HG02840 (cell line): ENCODE measurements around the gene PIP4K2C.
"Not testable (repeated sequence)": the region's sequence is repeated elsewhere in the genome, so short reads cannot be mapped to it uniquely, and the experiment has no call there.

Source experiments
- ATAC-seq: cut with Tn5 transposase; IDR thresholded peaks from one replicate; pipeline ENCODE4 v1.9.1; 2021; ENCODE audit warnings: mild to moderate bottlenecking, moderate library complexity, moderate number of reproducible peaks; ENCODE audit not compliant: unreplicated experiment, low FRiP score

Gene PIP4K2C

DNA sequence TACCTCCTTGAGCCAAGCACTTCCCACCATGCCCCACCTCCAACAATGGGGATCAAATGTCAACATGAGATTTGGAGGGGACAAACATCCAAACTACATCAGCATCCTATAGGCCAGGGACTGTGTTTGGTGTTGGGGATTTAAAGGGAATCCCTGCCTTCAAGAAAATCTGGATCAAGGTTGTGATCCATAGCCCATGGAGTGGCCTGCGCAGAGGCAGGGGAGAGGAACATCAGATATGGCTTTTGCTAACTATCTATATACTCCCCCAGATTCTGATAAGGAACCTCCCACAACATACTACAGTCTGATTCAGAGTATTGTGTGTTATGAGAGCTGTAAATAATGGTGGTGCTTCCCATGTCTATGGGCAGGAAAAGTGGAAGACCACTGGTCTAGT, 36.1 kb upstream of the PIP4K2C start:
- ATAC-seq = no peak

GRCh38 chr12:57558864-57559263, 32.1 kb upstream of the PIP4K2C start:
- ATAC-seq = no peak

GRCh38 chr12:57560516-57560915, 30.5 kb upstream of the PIP4K2C start:
- no peak for ATAC-seq

DNA sequence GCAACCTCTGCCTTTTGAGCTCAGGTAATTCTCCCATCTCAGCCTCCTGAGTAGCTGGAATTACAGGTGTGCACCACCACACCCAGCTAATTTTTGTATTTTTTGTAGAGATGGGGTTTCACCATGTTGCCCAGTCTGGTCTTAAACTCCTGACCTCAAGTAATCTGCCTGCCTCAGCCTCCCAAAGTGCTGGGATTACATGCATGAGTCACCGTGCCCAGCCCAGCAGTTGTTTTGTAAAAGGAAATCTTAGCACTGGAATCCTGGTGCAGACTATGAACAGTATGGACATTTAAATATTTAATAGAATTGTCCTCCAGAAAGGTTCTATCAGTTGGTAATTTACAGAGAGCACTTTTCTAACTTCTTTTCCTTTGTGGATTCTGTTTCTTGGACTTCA, 29.9 kb upstream of the PIP4K2C start:
- not testable (repeated sequence) for ATAC-seq

GRCh38 chr12:57563358-57563757, 27.6 kb upstream of the PIP4K2C start:
- no peak for ATAC-seq

- no peak for ATAC-seq
Observed at GRCh38 chr12:57564178-57564740, 26.7 kb upstream of the PIP4K2C start.

- no peak for ATAC-seq
Observed at GRCh38 chr12:57568838-57569237, 22.2 kb upstream of the PIP4K2C start.

DNA sequence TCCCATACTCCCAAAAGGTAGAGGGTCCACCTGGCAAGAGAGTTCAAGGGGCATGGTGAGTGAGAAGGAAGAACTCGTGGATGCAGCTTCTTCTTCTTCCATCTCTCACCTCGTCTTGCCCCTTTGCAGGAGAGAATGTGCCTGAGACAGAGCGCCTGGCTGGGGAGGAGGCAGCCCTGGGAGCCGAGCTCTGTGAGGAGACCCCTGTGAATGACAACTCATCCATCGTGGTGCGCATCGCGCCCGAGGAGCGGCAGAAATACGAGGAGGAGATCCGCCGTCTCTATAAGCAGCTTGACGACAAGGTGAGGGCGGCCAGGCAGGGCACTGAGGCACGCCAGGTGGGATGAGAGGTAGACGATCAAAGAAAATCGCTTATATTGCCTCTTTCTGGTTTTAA, 21.1 kb upstream of the PIP4K2C start:
- no peak for ATAC-seq

GRCh38 chr12:57570438-57570837, 20.6 kb upstream of the PIP4K2C start:
- ATAC-seq = not testable (repeated sequence)

DNA sequence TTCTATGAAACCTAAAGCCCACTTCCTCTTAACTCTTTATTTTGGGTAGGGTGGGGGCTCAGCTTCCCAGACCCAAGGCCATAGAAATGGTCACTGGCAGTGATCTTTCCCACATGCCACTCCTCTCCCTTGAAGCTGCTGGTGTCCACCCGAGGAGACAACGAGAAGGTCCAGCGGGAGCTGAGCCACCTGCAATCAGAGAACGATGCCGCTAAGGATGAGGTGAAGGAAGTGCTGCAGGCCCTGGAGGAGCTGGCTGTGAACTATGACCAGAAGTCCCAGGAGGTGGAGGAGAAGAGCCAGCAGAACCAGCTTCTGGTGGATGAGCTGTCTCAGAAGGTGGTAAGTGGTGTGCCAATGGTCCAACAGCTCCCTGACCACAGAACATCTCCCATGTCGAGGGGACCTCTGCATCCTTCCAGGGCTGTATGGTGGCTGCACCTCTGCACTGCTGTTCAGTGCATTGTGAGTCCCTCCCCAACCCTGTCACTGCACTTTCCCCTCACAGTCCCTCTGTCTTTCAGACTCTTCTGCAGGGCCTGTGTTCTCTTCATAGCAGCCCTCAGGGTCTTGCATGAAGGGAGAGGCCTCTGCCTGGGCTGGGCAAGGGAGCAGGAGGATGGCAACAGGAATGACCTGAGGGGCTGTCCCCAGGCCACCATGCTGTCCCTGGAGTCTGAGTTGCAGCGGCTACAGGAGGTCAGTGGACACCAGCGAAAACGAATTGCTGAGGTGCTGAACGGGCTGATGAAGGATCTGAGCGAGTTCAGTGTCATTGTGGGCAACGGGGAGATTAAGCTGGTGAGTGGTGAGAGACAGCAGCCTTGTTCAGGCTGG, 18.8 kb upstream of the PIP4K2C start:
- ATAC-seq = no peak

DNA sequence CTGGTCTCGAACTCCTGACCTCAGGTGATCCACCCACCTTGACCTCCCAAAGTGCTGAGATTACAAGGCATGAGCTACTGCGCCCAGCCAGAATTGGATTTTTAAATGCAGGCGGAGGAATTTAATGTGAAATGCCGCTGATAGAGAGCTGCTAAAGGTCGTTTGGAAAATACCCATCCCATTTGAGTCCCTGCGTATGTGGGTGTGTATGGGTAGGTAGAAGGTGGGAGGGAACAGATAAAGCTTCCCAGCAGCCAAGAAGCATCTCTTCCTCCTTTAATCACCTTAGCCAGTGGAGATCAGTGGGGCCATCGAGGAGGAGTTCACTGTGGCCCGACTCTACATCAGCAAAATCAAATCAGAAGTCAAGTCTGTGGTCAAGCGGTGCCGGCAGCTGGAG, 16.2 kb upstream of the PIP4K2C start:
- no peak for ATAC-seq

DNA sequence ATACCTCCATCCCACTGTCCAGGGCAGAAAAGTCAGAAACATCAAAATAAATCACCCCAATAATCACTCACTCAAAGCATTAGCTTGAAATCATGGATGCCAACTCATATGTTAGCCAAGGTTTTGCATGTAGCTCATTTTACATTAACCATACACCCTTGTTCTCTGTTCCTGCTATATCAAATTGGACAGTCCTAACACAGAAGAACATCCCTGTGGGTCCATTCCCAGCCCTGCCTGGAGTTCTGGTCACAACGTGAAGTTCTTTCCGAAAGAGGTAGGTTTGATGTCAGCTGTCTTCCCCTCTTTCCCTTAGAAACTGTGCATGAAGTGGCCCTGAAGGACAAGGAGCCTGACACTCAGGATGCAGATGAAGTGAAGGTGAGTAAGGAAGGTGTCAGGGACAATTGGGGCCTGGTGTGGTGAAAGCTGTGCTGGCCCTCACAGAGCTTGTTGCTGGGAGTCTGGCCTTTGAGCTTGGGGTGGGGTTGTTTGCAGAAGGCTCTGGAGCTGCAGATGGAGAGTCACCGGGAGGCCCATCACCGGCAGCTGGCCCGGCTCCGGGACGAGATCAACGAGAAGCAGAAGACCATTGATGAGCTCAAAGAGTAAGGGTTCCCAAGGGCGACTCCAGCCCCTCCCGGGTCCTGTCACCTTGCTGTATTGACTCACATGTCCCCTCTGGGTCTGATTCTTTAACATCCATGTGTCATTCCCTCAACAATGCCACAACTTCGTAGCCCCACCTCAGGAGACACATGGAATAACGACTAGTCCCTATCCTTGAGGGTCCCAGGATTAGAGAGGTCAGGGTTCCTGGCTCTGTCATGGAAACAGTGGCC, 15.0 kb upstream of the PIP4K2C start:
- no peak for ATAC-seq

DNA sequence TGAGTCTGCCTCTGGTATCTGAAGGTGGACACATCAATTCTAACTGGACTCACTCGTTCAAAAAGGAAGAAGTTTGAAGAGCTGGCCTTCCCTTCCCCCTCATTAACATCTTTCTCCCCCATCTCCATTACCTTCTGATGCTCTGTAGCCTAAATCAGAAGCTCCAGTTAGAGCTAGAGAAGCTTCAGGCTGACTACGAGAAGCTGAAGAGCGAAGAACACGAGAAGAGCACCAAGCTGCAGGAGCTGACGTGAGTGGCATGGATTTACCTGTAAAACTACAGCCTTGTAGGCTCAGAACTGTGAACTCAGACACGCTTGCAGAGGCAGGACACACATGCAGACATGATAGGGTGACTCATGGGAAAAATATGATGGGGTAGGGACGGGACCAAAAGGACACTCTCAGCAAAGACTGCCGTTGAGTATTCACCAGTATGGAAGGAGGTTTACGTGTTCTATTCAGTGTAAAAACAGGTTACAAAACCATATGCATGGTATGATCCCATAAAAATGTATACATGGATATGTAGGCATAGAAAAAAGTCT, 14.3 kb upstream of the PIP4K2C start:
- ATAC-seq = no peak

- ATAC-seq = no peak
Observed at GRCh38 chr12:57577981-57578758, 12.8 kb upstream of the PIP4K2C start.

DNA sequence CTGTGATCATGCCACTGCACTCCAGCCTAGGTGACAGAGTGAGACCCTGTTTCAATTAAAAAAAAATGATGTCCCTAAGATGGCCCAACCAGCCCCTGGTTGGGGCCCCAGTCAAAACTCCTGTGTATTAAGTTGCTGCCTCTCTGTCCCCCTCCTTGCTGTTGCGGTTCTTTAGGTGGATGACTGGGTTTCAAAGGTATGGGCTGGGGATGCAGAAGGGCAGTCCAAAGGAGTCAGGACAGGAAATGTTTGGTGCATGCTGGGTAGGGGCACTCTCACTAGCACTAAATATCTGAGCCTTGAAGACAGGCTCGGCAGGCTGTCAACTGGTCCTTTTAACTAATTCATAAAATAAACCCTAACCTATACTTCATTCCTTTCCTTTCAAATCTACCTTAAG, 12.0 kb upstream of the PIP4K2C start:
- no peak for ATAC-seq

GRCh38 chr12:57579677-57580465, 11.1 kb upstream of the PIP4K2C start:
- ATAC-seq = no peak

- ATAC-seq = no peak
Observed at GRCh38 chr12:57580466-57580795, 10.6 kb upstream of the PIP4K2C start.

DNA sequence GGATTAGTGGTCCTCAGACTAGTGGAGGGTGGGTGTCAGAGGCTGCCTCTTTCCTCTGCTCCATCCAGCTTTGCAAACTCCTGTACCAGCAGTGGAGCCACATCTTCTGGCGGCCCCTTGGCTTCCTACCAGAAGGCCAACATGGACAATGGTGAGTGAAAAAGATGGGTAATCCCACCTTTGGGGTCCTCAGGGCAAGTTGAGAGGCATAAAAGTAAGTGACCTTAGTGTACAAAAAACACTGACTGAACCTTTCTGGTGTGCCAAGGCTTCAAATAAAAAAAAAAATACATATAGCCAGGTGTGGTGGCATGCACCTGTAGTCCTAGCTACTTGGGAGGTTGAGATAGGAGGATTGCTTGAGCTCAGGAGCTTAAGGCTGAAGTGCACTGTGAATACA, 9.2 kb upstream of the PIP4K2C start:
- ATAC-seq = no peak

DNA sequence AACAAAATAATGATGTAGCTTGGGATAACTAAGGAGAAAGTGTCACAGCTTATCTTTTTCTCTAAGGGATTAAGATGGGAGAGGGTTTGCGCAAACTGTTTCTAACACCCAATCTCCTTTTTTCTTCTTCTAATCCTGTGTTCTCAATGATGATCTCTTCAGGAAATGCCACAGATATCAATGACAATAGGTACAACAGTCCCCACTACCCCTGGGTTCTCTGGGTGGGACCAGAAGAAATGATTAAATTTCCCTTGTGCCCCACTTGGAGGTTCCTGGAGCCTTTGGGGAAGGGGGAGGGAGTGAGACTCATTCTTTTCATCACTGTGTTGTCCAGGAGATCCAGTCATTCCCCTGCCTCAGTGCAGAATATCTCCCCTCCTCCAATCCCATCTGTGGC, 8.6 kb upstream of the PIP4K2C start:
- ATAC-seq = no peak
